Fibroblast of skin of left biceps (primary cell): ENCODE data around the gene SNAPIN.

ENCODE experiments used
- DNase-seq, 2 experiments: peaks; one replicate each; pipeline ENCODE4 v3.0.0-alpha.2; 2013; ENCODE audit warnings: low read depth in 2 of 2

The SNAPIN gene

DNA sequence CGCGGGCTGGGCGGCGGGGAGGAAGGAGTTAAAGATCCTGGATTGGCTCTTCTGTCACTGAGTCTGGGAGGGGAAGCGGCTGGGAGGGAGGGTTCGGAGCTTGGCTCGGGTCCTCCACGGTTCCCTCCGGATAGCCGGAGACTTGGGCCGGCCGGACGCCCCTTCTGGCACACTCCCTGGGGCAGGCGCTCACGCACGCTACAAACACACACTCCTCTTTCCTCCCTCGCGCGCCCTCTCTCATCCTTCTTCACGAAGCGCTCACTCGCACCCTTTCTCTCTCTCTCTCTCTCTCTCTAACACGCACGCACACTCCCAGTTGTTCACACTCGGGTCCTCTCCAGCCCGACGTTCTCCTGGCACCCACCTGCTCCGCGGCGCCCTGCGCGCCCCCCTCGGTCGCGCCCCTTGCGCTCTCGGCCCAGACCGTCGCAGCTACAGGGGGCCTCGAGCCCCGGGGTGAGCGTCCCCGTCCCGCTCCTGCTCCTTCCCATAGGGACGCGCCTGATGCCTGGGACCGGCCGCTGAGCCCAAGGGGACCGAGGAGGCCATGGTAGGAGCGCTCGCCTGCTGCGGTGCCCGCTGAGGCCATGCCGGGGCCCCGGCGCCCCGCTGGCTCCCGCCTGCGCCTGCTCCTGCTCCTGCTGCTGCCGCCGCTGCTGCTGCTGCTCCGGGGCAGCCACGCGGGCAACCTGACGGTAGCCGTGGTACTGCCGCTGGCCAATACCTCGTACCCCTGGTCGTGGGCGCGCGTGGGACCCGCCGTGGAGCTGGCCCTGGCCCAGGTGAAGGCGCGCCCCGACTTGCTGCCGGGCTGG, 20.2 kb downstream of the SNAPIN start, which contains the start of gene NPR1:
Gene NPR1 (plus strand): TSS at position 170 of the 818 bp plus-strand sequence. CDS start 421 bp downstream, at position 591.
- DNase-seq: no peak

DNA sequence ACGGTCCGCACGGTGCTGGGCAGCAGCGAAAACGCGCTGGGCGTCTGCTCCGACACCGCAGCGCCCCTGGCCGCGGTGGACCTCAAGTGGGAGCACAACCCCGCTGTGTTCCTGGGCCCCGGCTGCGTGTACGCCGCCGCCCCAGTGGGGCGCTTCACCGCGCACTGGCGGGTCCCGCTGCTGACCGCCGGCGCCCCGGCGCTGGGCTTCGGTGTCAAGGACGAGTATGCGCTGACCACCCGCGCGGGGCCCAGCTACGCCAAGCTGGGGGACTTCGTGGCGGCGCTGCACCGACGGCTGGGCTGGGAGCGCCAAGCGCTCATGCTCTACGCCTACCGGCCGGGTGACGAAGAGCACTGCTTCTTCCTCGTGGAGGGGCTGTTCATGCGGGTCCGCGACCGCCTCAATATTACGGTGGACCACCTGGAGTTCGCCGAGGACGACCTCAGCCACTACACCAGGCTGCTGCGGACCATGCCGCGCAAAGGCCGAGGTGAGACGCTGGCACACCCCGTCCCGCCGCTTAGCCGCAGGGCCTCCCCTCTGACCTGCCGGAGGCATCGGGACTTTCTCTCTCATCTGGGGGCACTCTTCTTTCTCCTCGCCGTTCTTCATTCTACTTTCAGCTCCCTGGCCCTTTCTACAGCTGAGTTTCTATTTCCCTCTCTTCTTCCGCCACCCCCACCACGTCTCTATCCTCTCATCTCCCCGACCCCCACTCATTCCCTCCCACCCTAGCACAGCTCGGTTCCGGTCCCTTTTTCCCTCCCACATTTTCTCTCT, 21.0 kb downstream of the SNAPIN start:
- DNase-seq: no peak

GRCh38 chr1:153680120-153680403, 21.6 kb downstream of the SNAPIN start:
- no peak for DNase-seq

GRCh38 chr1:153682730-153683129, 24.2 kb downstream of the SNAPIN start:
- no peak for DNase-seq

DNA sequence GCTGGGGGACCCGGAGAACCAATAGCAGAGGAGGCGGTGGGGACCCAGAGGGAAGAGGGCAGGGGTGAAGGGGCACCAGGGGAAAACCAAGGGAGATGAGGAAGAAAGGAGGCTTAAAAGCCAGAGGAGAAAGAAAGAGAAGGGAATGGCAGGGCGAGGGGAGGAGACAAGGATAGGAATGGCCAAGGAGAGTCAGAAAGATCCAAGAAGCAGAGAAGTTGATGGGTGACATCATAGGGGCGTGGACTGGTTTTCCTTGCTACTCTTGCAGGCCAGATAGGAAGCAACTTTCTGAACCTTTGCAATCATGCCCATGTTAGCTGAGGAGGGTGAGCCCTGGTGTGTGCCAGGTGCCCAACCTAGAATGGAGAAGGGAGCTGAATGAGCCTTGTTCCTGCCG, 25.4 kb downstream of the SNAPIN start:
- DNase-seq: no peak

DNA sequence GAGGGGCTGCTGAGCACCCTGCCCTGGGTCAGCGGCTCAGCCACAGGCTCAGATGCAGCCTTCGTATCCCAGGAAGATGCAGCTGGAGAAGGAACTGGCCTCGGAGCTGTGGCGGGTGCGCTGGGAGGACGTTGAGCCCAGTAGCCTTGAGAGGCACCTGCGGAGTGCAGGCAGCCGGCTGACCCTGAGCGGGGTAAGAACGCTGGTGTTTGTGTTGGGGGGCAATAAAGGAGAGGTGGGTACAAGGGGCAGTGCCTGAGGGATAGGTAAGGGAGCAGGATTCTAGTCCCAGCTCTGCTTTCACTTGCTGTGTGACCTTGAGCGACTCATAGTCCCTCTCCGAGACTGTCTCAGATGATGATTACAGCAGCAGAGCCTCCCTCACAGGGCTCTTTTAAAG, 26.4 kb downstream of the SNAPIN start:
- DNase-seq: no peak

DNA sequence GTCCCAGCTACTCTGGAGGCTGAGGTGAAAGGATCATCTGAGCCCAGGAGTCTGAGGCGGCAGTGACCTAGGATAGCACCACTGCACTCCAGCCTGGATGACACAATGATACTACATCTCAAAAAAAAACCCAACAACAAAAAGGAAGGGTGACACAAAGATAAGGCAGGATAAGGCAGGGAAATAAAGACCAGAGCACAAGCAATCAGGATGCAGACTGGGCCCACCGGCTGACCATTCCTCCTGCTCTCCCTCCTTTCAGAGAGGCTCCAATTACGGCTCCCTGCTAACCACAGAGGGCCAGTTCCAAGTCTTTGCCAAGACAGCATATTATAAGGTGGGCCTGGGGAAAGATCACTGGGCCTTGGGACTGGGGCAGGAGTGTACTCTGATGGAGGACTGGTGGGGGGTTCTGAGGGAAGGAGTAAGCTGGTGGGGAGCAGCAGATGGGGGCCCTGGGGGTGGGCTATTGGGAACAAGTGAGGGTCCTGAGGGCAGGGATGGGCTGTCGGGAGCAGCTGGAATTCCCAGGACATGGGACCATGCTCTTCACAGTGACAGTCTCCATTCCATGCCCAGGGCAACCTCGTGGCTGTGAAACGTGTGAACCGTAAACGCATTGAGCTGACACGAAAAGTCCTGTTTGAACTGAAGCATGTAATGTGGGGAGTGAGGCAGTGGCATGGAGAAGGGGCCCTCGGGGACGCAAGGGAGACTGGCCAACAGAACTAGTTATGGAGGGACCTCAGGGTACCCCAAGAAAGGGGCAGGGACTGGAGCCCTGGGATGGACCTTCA, 27.2 kb downstream of the SNAPIN start:
- no peak for DNase-seq

GRCh38 chr1:153687346-153688125, 29.0 kb downstream of the SNAPIN start:
- DNase-seq: no peak

- no peak for DNase-seq
Measured at GRCh38 chr1:153688276-153688675, 29.8 kb downstream of the SNAPIN start.

- DNase-seq: no peak
Measured at GRCh38 chr1:153688736-153689328, 30.3 kb downstream of the SNAPIN start.

GRCh38 chr1:153693466-153693865, 35.0 kb downstream of the SNAPIN start:
- DNase-seq: no peak

GRCh38 chr1:153696741-153697140, 38.2 kb downstream of the SNAPIN start:
- DNase-seq: no peak

DNA sequence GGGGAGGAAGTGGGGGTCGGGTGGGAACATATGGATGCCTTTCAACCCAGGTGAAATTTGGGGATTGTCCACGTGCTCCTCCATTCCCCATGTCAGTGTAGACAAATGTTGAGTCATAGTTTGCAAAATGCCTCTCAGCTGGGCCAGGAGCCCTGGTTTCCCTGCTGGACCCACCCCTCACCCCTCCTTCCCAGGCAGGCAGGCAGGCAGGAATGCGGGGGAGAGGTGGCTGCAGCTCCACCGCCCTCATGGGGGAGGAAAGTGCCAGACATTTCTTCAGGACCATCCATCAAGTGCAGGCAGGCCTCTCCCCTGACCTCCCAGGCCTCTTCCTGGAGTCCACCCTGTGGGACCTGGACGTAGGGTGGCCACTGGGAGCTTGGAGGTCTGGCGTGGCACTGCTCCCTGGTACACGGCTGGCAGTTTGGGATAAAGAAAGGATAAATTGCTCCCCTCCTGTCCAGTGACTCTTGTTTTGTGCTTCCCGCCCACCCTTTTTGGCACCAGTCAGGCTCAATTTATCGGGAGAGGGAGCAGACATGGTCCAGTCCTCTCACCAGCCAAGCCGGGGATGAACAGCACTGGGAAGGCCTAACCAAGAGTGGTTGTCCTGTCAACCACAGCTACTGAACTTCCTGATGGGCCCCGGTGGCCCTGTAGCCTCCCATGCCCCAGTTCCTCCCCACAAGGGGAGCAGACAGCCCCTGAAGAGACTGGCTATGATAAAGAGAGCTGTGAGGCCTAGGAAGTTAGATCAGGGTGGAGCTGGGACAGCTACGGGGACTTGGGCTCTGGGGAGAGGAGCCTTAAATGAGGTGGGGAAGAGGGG, 38.9 kb downstream of the SNAPIN start:
- no peak for DNase-seq

DNA sequence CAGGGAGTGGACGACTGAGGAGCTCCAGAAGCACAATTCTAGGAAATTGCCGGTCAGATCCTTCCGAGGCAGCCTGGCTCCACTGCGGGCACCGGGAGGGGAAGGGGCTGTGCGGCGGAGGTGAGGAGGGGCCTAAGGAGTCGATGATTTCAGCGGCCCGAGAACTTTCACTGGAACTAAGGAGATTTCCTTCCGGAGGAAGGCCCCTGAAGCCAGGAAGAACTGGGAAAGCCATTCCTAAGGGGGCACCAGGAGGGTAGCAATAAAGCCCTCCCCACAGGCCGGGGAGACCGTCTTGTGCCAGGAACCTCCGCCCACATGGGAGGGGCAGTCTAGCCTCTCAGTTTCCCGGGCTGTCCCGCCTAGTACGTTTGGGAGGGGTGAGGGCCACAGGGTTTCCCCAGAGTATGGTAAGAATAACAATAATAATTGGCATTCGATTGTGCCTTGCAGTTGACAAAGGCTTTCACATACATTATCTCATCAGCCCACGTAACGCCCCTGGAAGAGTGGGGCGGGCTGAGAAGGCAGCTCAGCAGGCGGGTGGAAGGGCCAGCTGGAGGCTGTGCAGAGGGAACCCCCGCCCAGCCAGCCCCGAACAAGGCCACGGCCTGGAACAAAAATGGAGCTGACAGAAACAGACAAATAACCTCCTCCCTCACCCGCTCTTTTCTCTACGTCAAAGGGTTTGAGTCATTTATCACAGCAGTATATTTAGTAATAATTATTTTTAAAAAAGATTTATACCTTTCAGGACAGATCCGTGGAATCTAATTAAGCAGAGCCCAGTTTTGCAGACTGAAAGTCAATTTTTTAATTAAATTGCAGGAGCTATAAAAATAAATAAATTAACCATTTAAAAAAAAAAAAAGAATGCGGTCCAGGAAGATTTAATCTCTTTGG, 39.8 kb downstream of the SNAPIN start:
- DNase-seq: no peak

DNA sequence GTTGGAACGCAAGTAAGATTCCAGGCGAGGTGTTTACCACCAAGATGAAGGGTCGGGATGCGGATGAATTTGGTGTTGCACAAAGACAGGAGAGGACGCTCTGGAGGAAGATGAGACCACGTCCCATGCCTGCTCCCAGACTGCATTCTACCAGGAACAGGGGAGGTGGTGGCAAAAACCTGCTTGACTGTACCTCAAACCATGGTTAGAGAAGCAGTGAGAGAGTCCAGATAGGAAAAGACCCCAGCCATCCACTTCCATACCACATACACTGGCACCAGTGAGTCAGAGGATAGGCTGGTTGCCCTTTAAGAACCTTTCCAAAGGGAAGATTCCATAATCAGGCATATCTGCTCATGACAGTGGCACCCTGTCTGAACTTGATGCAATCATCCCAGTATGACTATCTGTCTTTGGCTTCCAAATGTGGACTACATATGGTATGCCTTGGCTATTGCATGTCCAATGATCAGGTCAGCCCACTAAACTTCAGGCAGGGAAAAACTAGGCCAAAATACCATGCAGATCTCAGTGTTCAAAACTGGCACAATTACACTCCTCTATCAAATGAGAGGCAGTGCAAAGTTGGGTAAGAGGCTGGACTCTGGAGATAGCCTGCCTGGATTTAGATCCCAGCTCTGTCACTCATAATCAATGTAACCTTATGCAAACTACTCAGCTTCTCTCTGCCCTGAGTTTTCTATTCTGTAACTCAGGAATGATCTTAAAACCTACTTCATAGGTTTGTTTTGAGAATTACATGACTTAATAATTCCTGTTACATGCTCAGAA, 40.6 kb downstream of the SNAPIN start:
- DNase-seq: no peak

DNA sequence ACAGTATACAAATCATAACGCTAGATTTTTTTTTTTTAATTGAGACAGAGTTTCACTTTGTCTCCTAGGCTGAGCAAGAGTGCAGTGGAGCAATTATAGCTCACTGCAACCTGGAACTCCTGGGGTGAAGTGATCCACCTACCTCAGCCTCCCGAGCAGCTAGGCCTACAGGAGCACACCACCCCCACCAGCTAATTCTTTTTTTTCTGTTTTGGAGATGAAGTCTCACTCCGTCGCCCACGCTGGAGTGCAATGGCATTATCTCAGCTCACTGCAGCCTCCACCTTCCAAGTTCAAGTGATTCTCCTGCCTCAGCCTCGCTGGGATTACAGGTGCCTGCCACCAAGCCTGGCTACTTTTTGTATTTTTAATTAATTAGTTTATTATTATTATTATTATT, 41.3 kb downstream of the SNAPIN start:
- no peak for DNase-seq

- DNase-seq: no peak
Measured at GRCh38 chr1:153705484-153705883, 47.0 kb downstream of the SNAPIN start.

DNA sequence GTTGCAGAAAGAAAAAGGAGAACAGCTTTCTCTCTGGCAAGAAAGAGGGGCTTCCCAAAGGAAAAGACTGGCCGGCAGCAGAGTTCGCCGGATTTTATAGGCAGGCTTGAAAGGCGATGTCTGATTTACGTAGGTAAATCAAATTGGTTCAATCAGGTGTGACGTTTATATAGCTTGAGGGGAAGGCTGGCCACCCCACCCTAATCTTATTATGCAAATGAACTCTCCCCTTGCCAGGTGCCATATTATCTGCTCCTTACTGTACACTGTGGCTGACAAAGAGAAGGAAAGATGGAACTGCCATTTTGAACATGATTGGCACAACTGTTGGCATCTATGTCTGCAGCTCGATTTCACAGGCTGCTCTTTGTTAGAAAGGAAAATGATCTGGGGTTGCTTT, 52.5 kb downstream of the SNAPIN start:
- DNase-seq: no peak
